NCI-H524 (cell line): ENCODE measurements around the gene STIM1.
A peak's percentile ranks its signal among the peaks of the same experiment; 100 is the strongest.

Source experiments
- DNase-seq, 2 experiments: peaks; one replicate each; lab custom pipeline; 2025; lab: John Stamatoyannopoulos, UW

The STIM1 gene

GRCh38 chr11:4068962-4069361, 213.5 kb downstream of the STIM1 start:
- DNase-seq, result no peak

- no peak for DNase-seq
Measured at GRCh38 chr11:4071325-4071724, 215.9 kb downstream of the STIM1 start.

- peak; percentile 33 to 39 for DNase-seq
Measured at GRCh38 chr11:4071914-4072313, 216.4 kb downstream of the STIM1 start.

GRCh38 chr11:4072668-4073285, 217.3 kb downstream of the STIM1 start:
- DNase-seq, result peak; percentile 14 to 66

GRCh38 chr11:4074266-4074665, 218.8 kb downstream of the STIM1 start:
- DNase-seq, result no peak

GRCh38 chr11:4076774-4077173, 221.3 kb downstream of the STIM1 start:
- DNase-seq, result no peak

- DNase-seq, result no peak
Measured at GRCh38 chr11:4083198-4083597, 227.7 kb downstream of the STIM1 start.

GRCh38 chr11:4084406-4085125, 229.1 kb downstream of the STIM1 start:
- DNase-seq, result no peak

- DNase-seq, result no peak
Measured at GRCh38 chr11:4085575-4085974, 230.1 kb downstream of the STIM1 start.

GRCh38 chr11:4086575-4087353, 231.3 kb downstream of the STIM1 start:
- no peak for DNase-seq

GRCh38 chr11:4087551-4087950, 232.1 kb downstream of the STIM1 start:
- no peak for DNase-seq

- DNase-seq, result no peak
Measured at GRCh38 chr11:4090258-4090657, 234.8 kb downstream of the STIM1 start.

GRCh38 chr11:4092026-4092425, 236.6 kb downstream of the STIM1 start:
- no peak for DNase-seq

- DNase-seq, result no peak
Measured at GRCh38 chr11:4093519-4094347, 238.3 kb downstream of the STIM1 start.

- peak; percentile 96 to 97 for DNase-seq
Measured at GRCh38 chr11:4094348-4095291, 239.2 kb downstream of the STIM1 start, which contains the start of gene RRM1. Gene RRM1, plus strand, starts transcription at chr11:4094799. Its CDS starts 214 bp downstream, at chr11:4095013.

- no peak for DNase-seq
Measured at GRCh38 chr11:4095509-4096230, 240.2 kb downstream of the STIM1 start.

GRCh38 chr11:4098026-4098621, 242.7 kb downstream of the STIM1 start:
- no peak for DNase-seq

- DNase-seq, result no peak
Measured at GRCh38 chr11:4102711-4103110, 247.2 kb downstream of the STIM1 start.

- no peak for DNase-seq
Measured at GRCh38 chr11:4103269-4103668, 247.8 kb downstream of the STIM1 start.

- DNase-seq, result no peak
Measured at GRCh38 chr11:4105916-4106315, 250.5 kb downstream of the STIM1 start.
